ENCODE results near the gene CHCHD3.

The CHCHD3 gene

DNA sequence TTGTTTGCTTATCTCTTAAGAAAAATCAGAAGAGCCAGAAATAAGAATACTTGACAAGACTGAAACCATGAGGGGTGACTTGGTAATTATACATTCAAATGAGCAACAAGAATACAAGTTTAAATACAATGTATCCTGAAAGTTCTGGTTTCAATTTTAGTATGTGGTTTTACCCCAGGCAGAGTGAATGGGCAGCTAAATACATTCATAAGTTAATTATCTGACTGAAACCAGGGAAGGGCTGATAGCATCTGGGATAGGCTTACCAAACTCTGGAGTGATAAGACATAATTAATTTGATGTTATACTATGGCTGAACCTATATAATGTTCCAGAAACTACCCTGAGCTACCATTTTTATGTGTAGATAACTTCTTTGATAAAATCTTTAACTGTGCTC, 253.4 kb downstream of the CHCHD3 start:
- no peak overlapping the region for H3K27ac Mint-ChIP-seq
- no peaks in the 10 kb centered on the region for H3K9me3 Mint-ChIP-seq
- peaks cover 5% of the 10 kb centered on the region for H3K4me1 Mint-ChIP-seq
- peaks cover 8% of the 10 kb centered on the region for H3K36me3 Mint-ChIP-seq (ENCODE audit: low read depth)
- H3K4me3 Mint-ChIP-seq = no peak overlapping the region
- TF ChIP-seq, protein P1, sequence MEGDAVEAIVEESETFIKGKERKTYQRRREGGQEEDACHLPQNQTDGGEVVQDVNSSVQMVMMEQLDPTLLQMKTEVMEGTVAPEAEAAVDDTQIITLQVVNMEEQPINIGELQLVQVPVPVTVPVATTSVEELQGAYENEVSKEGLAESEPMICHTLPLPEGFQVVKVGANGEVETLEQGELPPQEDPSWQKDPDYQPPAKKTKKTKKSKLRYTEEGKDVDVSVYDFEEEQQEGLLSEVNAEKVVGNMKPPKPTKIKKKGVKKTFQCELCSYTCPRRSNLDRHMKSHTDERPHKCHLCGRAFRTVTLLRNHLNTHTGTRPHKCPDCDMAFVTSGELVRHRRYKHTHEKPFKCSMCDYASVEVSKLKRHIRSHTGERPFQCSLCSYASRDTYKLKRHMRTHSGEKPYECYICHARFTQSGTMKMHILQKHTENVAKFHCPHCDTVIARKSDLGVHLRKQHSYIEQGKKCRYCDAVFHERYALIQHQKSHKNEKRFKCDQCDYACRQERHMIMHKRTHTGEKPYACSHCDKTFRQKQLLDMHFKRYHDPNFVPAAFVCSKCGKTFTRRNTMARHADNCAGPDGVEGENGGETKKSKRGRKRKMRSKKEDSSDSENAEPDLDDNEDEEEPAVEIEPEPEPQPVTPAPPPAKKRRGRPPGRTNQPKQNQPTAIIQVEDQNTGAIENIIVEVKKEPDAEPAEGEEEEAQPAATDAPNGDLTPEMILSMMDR (IDR thresholded peaks at IDR 0.05; ENCODE audit: unreplicated experiment in 3 of 3) = no peak
- H3K27me3 Mint-ChIP-seq (ENCODE audit: low read depth) = no peaks in the 10 kb centered on the region

DNA sequence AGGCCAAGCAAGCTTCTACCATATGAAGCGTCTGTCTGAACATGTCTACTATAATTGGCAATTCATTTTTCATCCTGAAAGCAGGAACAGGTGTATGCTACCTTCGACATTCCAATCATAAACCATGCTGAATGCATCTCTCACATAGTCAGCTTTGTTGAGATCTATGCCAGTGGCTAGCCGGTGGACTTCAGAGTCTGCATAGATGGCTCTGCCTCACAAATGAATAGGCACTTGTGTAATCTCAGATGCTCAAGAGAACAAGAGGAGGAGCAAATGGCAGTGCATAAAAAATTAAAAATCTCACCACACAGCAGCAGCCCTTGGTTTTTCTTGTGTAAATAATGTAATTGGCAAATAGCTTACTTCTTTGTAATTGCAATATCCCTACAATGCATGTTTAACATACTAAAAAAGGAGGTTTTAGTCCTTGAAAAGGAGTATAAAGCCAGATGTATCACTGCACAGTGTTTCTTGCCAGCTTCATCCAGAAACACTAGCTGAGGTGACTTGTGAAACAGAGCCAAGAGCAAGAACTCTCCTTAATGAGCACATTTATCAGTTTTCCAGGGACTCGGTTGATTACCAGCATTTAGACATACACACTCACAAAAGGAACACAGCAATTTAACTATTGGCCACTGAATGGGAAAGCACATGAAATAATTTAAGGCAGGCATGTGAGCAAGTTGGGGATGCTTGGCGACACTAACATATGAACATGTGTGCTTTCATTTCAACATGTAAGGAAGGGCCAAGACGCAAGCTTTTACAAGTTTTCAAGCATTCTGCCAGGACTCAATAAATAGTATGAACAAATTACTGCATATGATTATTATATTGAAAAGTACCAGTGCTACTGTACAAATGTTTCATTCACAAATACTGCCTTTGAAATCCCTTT, 255.7 kb downstream of the CHCHD3 start:
- H3K9me3 Mint-ChIP-seq = no peaks in the 10 kb centered on the region
- H3K4me3 Mint-ChIP-seq = no peak overlapping the region
- TF ChIP-seq, protein P1 (IDR thresholded peaks at IDR 0.05; ENCODE audit: unreplicated experiment in 3 of 3) = no peak
- H3K36me3 Mint-ChIP-seq (ENCODE audit: low read depth) = peaks cover 8% of the 10 kb centered on the region
- peaks cover 5% of the 10 kb centered on the region for H3K4me1 Mint-ChIP-seq
- H3K27me3 Mint-ChIP-seq (ENCODE audit: low read depth) = no peaks in the 10 kb centered on the region
- no peak overlapping the region for H3K27ac Mint-ChIP-seq

DNA sequence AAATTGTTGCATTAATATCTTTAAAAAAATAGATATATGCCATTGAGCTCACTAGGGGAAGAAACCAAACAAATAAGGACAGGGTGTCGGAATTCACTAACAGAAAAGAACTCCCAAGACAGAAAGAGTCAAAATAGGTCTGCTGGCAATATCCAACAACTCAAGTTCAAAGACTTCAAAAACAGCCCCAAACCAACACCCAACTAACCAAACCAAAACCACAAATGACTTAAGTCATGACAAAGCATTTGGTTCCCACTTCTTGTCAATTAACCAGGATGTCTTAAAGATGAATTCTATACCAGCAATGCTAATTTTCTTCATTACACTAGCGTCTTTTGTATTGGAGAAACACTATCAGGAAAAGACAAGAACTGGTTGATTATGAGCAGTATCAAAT, 256.7 kb downstream of the CHCHD3 start:
- no peak overlapping the region for H3K27ac Mint-ChIP-seq
- H3K36me3 Mint-ChIP-seq (ENCODE audit: low read depth) = peaks cover 8% of the 10 kb centered on the region
- TF ChIP-seq, protein P1 (IDR thresholded peaks at IDR 0.05; ENCODE audit: unreplicated experiment in 3 of 3) = no peak
- H3K9me3 Mint-ChIP-seq = no peaks in the 10 kb centered on the region
- H3K4me3 Mint-ChIP-seq = no peak overlapping the region
- H3K27me3 Mint-ChIP-seq (ENCODE audit: low read depth) = no peaks in the 10 kb centered on the region
- peaks cover 5% of the 10 kb centered on the region for H3K4me1 Mint-ChIP-seq

DNA sequence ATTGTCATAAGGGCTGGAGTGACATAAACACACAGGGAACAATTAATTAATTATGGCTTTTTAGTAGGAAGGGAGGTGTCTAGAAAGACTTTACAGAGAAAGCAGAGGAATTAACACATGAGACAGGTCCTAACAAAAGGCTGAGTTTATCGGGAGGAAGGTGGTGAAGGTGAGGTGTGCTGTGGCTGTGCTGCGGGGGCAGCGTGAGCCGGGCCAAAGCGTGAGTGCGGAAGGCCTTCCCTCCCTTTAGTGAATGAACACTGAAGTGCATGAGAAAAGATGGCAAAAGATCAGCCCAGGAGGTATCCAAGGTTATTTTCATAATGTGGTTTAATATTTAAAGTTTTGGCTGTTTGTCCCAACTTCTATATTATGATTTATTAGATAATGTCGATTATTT, 262.2 kb downstream of the CHCHD3 start:
- no peak overlapping the region for H3K27ac Mint-ChIP-seq
- H3K9me3 Mint-ChIP-seq = no peaks in the 10 kb centered on the region
- H3K27me3 Mint-ChIP-seq (ENCODE audit: low read depth) = no peaks in the 10 kb centered on the region
- H3K4me3 Mint-ChIP-seq = no peak overlapping the region
- TF ChIP-seq, protein P1 (IDR thresholded peaks at IDR 0.05; ENCODE audit: unreplicated experiment in 3 of 3) = no peak
- H3K4me1 Mint-ChIP-seq = peaks cover 9% of the 10 kb centered on the region
- peaks cover 1% of the 10 kb centered on the region for H3K36me3 Mint-ChIP-seq (ENCODE audit: low read depth)

DNA sequence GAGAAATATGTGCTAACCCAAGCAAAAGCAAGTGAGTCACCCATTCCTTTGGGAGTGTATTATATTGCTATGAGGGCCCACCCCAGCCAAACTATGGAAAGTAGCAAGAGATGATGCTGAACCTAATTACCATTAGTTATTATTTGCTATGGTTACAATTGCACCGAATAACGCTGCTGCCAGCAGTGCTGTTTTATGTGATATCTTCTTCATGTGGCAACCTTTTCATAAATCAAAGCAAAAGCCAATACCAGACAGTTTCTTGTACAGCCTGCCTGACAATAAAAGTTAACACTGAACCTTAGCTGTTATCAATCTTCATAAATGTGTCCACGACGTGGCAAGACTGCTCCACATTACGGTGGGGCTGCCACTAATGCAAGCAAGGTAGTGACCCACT, 263.9 kb downstream of the CHCHD3 start:
- H3K27ac Mint-ChIP-seq = no peak overlapping the region
- TF ChIP-seq, protein P1 (IDR thresholded peaks at IDR 0.05; ENCODE audit: unreplicated experiment in 3 of 3) = no peak
- no peaks in the 10 kb centered on the region for H3K9me3 Mint-ChIP-seq
- peaks cover 9% of the 10 kb centered on the region for H3K4me1 Mint-ChIP-seq
- H3K36me3 Mint-ChIP-seq (ENCODE audit: low read depth) = peaks cover 2% of the 10 kb centered on the region
- H3K4me3 Mint-ChIP-seq = no peak overlapping the region
- H3K27me3 Mint-ChIP-seq (ENCODE audit: low read depth) = no peaks in the 10 kb centered on the region

Measured in nephron (organoid).